Vagina (tissue), 2 donors: ENCODE measurements around the gene PPFIBP1.
"Not testable (repeated sequence)": the region's sequence is repeated elsewhere in the genome, so short reads cannot be mapped to it uniquely, and the experiment has no call there.

Source experiments
- CTCF ChIP-seq, 3 experiments: fragments of 450-650 bp in 2 of 3; fragments of 200-600 bp in 1 of 3; sonication (generic) in 1 of 3; IDR thresholded peaks; one replicate each; pipeline ENCODE4 v1.5.1; 2017 to 2019; ENCODE audit warnings: antibody characterized with exemption in 3 of 3, mild to moderate bottlenecking in 2 of 3, moderate library complexity in 2 of 3
- POLR2A ChIP-seq, 2 donors: fragments of 450-650 bp; IDR thresholded peaks; one replicate each; pipeline ENCODE4 v1.6.1; 2017; ENCODE audit warnings: antibody characterized with exemption in 2 of 2, mild to moderate bottlenecking in 2 of 2, moderate library complexity in 2 of 2
- POLR2AphosphoS5 ChIP-seq, 2 donors: sonication (generic); formaldehyde crosslinking; IDR thresholded peaks; one replicate each; pipeline ENCODE4 v1.9.0; 2017; ENCODE audit warnings: antibody characterized with exemption in 2 of 2, mild to moderate bottlenecking in 2 of 2, low read depth in 1 of 2; ENCODE audit not compliant: insufficient read depth in 1 of 2

- not testable (repeated sequence) for TF ChIP-seq POLR2A (IDR thresholded peaks at IDR 0.05); CTCF (IDR thresholded peaks at IDR 0.05); POLR2AphosphoS5 (IDR thresholded peaks at IDR 0.05; ENCODE audit: insufficient read depth in 1 of 2, low read depth in 1 of 2)
These were observed 58.4 kb downstream of the PPFIBP1 start for GRCh38 chr12:27582445-27582844.
